MM.1S (cell line): Measurements from ENCODE around the gene CTRL.

Experiments used
- DNase-seq: peaks from one replicate; pipeline ENCODE4 v3.0.0-alpha.2; 2015
- H2AFZ ChIP-seq: fragments of 300-600 bp; sonication (generic); 2 replicates; pipeline ENCODE4 v1.6.0; 2016; ENCODE audit warnings: antibody characterized with exemption, low read length
- H3F3A ChIP-seq: fragments of 300-600 bp; sonication (generic); 2 replicates; pipeline ENCODE4 v1.6.1; 2016; ENCODE audit warnings: mild to moderate bottlenecking, antibody characterized with exemption, low read length, moderate library complexity, mixed read lengths; ENCODE audit not compliant: insufficient read depth
- H3K27ac ChIP-seq: fragments of 300-600 bp; sonication (generic); 2 replicates; pipeline ENCODE4 v1.5.1; 2016; ENCODE audit warnings: mild to moderate bottlenecking, low read length
- H3K27me3 ChIP-seq: fragments of 300-600 bp; sonication (generic); replicated peaks from 2 replicates; pipeline ENCODE4 v1.6.0; 2016; ENCODE audit warnings: low read length; ENCODE audit not compliant: insufficient read depth
- H3K36me3 ChIP-seq: fragments of 300-600 bp; sonication (generic); replicated peaks from 2 replicates; pipeline ENCODE4 v1.6.1; 2016; ENCODE audit warnings: mild to moderate bottlenecking, low read length, mixed read lengths; ENCODE audit not compliant: insufficient read depth
- H3K4me1 ChIP-seq: fragments of 300-600 bp; sonication (generic); 2 replicates; pipeline ENCODE4 v1.6.1; 2016; ENCODE audit warnings: low read length, mixed read lengths
- H3K4me2 ChIP-seq: fragments of 300-600 bp; sonication (generic); 2 replicates; pipeline ENCODE4 v1.6.0; 2016; ENCODE audit warnings: low read depth, low read length
- H3K4me3 ChIP-seq: fragments of 300-600 bp; sonication (generic); 2 replicates; pipeline ENCODE4 v1.5.1; 2016; ENCODE audit warnings: low read length, mixed read lengths
- H3K79me2 ChIP-seq: fragments of 300-600 bp; sonication (generic); 2 replicates; pipeline ENCODE4 v1.6.1; 2016; ENCODE audit warnings: mixed run types, low read length, mixed read lengths
- H3K9ac ChIP-seq: fragments of 300-600 bp; sonication (generic); 2 replicates; pipeline ENCODE4 v1.6.1; 2016; ENCODE audit warnings: low read length, mixed read lengths
- H3K9me2 ChIP-seq: fragments of 300-600 bp; sonication (generic); replicated peaks from 2 replicates; pipeline ENCODE4 v1.6.1; 2016; ENCODE audit warnings: mild to moderate bottlenecking, low read length, mixed read lengths; ENCODE audit not compliant: insufficient read depth
- H3K9me3 ChIP-seq: fragments of 300-600 bp; sonication (generic); replicated peaks from 2 replicates; pipeline ENCODE4 v1.6.1; 2016; ENCODE audit warnings: mild to moderate bottlenecking, low read length, mixed read lengths; ENCODE audit not compliant: insufficient read depth
- H4K20me1 ChIP-seq: fragments of 300-600 bp; sonication (generic); 2 replicates; pipeline ENCODE4 v1.6.1; 2016; ENCODE audit warnings: mild to moderate bottlenecking, low read length, moderate library complexity, mixed read lengths; ENCODE audit not compliant: insufficient read depth
- EZH2 ChIP-seq: fragments of 300-600 bp; sonication (generic); optimal IDR thresholded peaks from 2 replicates; pipeline ENCODE3; 2017; ENCODE audit warnings: low read depth, mild to moderate bottlenecking, antibody characterized with exemption, low read length, mixed read lengths
- EZH2phosphoT487 ChIP-seq: fragments of 300-600 bp; sonication (generic); IDR thresholded peaks from 2 replicates; pipeline ENCODE4 v1.6.1; 2018; ENCODE audit warnings: antibody characterized with exemption, low read length
- TF ChIP-seq, protein P1 (sequence below): fragments of 300-600 bp; sonication (generic); IDR thresholded peaks from 2 replicates; pipeline ENCODE4 v1.5.1; 2016; ENCODE audit warnings: antibody characterized with exemption, low read length, mixed read lengths

The CTRL gene

GRCh38 chr16:67943619-67944504 lies 12.2 kb upstream of the CTRL start, which contains the start of gene LCAT:
Gene LCAT, minus strand, starts transcription at chr16:67944120. Its CDS starts 19 bp downstream, at chr16:67944101.
- no peaks in the 10 kb centered on the region for H3K27me3 ChIP-seq
- no peak within 1 kb of the TSS for H2AFZ ChIP-seq
- H3K4me1 ChIP-seq, result no peaks in the 10 kb centered on the region
- H3K9ac ChIP-seq, result no peak within 1 kb of the TSS
- H3F3A ChIP-seq, result 0 out of 2 replicates have a peak, but pooled peaks cover 2% of the 10 kb centered on the region
- H3K27ac ChIP-seq, result no peak within 1 kb of the TSS
- H3K9me2 ChIP-seq, result no peaks in the 10 kb centered on the region
- no peak within 1 kb of the TSS for H3K4me3 ChIP-seq
- H3K36me3 ChIP-seq, result no peaks in the 10 kb centered on the region; the same call in 1 of the 2 replicates
- DNase-seq, result no peak
- H3K4me2 ChIP-seq, result no peak within 1 kb of the TSS
- TF ChIP-seq EZH2phosphoT487, result no peak
- TF ChIP-seq, protein P1, sequence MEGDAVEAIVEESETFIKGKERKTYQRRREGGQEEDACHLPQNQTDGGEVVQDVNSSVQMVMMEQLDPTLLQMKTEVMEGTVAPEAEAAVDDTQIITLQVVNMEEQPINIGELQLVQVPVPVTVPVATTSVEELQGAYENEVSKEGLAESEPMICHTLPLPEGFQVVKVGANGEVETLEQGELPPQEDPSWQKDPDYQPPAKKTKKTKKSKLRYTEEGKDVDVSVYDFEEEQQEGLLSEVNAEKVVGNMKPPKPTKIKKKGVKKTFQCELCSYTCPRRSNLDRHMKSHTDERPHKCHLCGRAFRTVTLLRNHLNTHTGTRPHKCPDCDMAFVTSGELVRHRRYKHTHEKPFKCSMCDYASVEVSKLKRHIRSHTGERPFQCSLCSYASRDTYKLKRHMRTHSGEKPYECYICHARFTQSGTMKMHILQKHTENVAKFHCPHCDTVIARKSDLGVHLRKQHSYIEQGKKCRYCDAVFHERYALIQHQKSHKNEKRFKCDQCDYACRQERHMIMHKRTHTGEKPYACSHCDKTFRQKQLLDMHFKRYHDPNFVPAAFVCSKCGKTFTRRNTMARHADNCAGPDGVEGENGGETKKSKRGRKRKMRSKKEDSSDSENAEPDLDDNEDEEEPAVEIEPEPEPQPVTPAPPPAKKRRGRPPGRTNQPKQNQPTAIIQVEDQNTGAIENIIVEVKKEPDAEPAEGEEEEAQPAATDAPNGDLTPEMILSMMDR, result no peak
- no peak for TF ChIP-seq EZH2
- no peaks in the 10 kb centered on the region for H4K20me1 ChIP-seq
- H3K9me3 ChIP-seq, result no peaks in the 10 kb centered on the region
- no peaks in the 10 kb centered on the region for H3K79me2 ChIP-seq

DNA sequence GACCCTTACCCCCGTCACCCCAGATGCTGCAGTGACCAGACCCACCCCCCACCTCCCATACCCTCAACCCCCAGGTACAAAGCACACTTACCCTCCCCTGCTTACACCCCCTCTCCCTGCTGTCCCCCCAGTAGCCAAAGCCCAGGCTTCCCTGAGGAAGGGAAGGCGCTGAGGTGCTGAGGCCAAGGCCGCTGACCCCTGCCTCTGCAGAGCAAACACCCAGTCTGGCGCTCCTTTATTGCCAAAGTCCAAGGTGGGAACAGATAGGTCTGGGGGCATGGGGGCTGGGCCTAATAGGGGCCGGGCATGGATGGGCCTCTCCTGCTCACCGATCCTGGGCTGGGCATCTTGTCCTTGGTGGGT lies 11.6 kb upstream of the CTRL start:
- Histone ChIP-seq H3K36me3 (no peaks in the 10 kb centered on the region; the same call in 1 of the 2 replicates), H3K9ac (no peak overlapping the region), H3K79me2 (no peaks in the 10 kb centered on the region), H3K4me1 (no peaks in the 10 kb centered on the region), H3K9me3 (no peaks in the 10 kb centered on the region), H3K4me3 (no peak overlapping the region), H3F3A (0 out of 2 replicates have a peak, but pooled peaks cover 2% of the 10 kb centered on the region), H3K27ac (no peak overlapping the region), H3K9me2 (no peaks in the 10 kb centered on the region), H4K20me1 (no peaks in the 10 kb centered on the region), H2AFZ (no peak overlapping the region), H3K4me2 (no peak overlapping the region), H3K27me3 (no peaks in the 10 kb centered on the region)
- DNase-seq, result no peak
- TF ChIP-seq EZH2phosphoT487 (no peak), EZH2 (no peak)
- TF ChIP-seq, protein P1, result no peak

GRCh38 chr16:67942510-67943255 lies 11.0 kb upstream of the CTRL start:
- Histone ChIP-seq H2AFZ (no peak overlapping the region), H3K9me3 (no peaks in the 10 kb centered on the region), H3K4me2 (no peak overlapping the region), H3K9ac (no peak overlapping the region), H4K20me1 (no peaks in the 10 kb centered on the region), H3K27ac (no peak overlapping the region), H3K27me3 (no peaks in the 10 kb centered on the region), H3K4me3 (no peak overlapping the region), H3K9me2 (no peaks in the 10 kb centered on the region), H3K4me1 (no peaks in the 10 kb centered on the region; the same call in 1 of the 2 replicates), H3K79me2 (no peaks in the 10 kb centered on the region), H3K36me3 (no peaks in the 10 kb centered on the region; the same call in 1 of the 2 replicates), H3F3A (0 out of 2 replicates have a peak, but pooled peaks cover 2% of the 10 kb centered on the region)
- DNase-seq, result no peak
- TF ChIP-seq EZH2phosphoT487 (no peak), EZH2 (no peak)
- TF ChIP-seq, protein P1, result no peak
